HG03442 (cell line): ENCODE results near the gene TSPAN3.

ENCODE experiments used
- ATAC-seq: cut with Tn5 transposase; IDR thresholded peaks from one replicate; pipeline ENCODE4 v1.9.1; 2021; ENCODE audit warnings: mild to moderate bottlenecking, moderate library complexity; ENCODE audit not compliant: unreplicated experiment

Gene TSPAN3

GRCh38 chr15:76991741-76992645 lies 78.9 kb downstream of the TSPAN3 start:
- no peak for ATAC-seq
